ENCODE measurements around the gene MAPT. TPM values are rescaled to one million over a fixed set of nuclear protein-coding genes. Genes with fewer than 3 reads are reported as not detected.

Gene MAPT
- total RNA-seq, 4 donors from 2014 or later: 70.3 to 120 (median 82.8) TPM

GRCh38 chr17:45973946-45974859 is 79.8 kb downstream of the MAPT start:
- peak; percentile 15 to 55 for DNase-seq
- ATAC-seq: no peak
- Histone ChIP-seq H3K27ac (peak overlapping the region; percentile 35 to 75 (median 70)), H3K4me3 (no peak overlapping the region), H3K36me3 (no peaks in the 10 kb centered on the region), H3K27me3 (no peaks in the 10 kb centered on the region), H3K4me1 (peaks cover 40 to 60% of the 10 kb centered on the region in 2 donors), H3K9me3 (no peaks in the 10 kb centered on the region)
- in situ Hi-C loops (cut with MboI; ENCODE audit: low sequenced_read_pairs in 4 of 4) (loop anchor here in 2 of 4 donors (25.0 kb wide), 1 partner anchor 337 kb away; no protein-coding TSS in a partner anchor), intact Hi-C loops (cut with DNase I; ENCODE audit: low total_unique reads) (no loop called here)
- TF ChIP-seq CTCF (IDR thresholded peaks at IDR 0.05 in 4 of 5, conservative IDR thresholded peaks at IDR 0.05 in 1 of 5) (no peak), POLR2A (IDR thresholded peaks at IDR 0.05) (no peak)

GRCh38 chr17:45974916-45975630 is 80.7 kb downstream of the MAPT start:
- H3K4me1 ChIP-seq: peaks cover 40 to 60% of the 10 kb centered on the region in 2 donors
- in situ Hi-C loops (cut with MboI; ENCODE audit: low sequenced_read_pairs in 4 of 4) (loop anchor here in 2 of 4 donors (25.0 kb wide), 1 partner anchor 338 kb away; no protein-coding TSS in a partner anchor), intact Hi-C loops (cut with DNase I; ENCODE audit: low total_unique reads) (no loop called here)
- no peak for ATAC-seq
- TF ChIP-seq POLR2A (IDR thresholded peaks at IDR 0.05): no peak
- no peak for TF ChIP-seq CTCF (IDR thresholded peaks at IDR 0.05 in 4 of 5, conservative IDR thresholded peaks at IDR 0.05 in 1 of 5)
- no peak for DNase-seq
- no peak overlapping the region for H3K4me3 ChIP-seq
- H3K27me3 ChIP-seq: no peaks in the 10 kb centered on the region
- peak overlapping the region in 1 of 4 donors; percentile 75 for H3K27ac ChIP-seq
- no peaks in the 10 kb centered on the region for H3K36me3 ChIP-seq
- no peaks in the 10 kb centered on the region for H3K9me3 ChIP-seq

- Histone ChIP-seq H3K27ac (peak overlapping the region in 1 of 4 donors; percentile 69), H3K27me3 (no peaks in the 10 kb centered on the region), H3K4me1 (peaks cover 40 to 60% of the 10 kb centered on the region in 2 donors), H3K36me3 (no peaks in the 10 kb centered on the region), H3K4me3 (no peak overlapping the region), H3K9me3 (no peaks in the 10 kb centered on the region)
- intact Hi-C loops (cut with DNase I; ENCODE audit: low total_unique reads) (no loop called here), in situ Hi-C loops (cut with MboI; ENCODE audit: low sequenced_read_pairs in 4 of 4) (no loop called here)
- DNase-seq (no peak), ATAC-seq (no peak)
- TF ChIP-seq POLR2A (IDR thresholded peaks at IDR 0.05) (no peak), CTCF (IDR thresholded peaks at IDR 0.05 in 4 of 5, conservative IDR thresholded peaks at IDR 0.05 in 1 of 5) (no peak)
Measured at GRCh38 chr17:45975640-45976295, 81.4 kb downstream of the MAPT start.

GRCh38 chr17:45976391-45976754 is 82.0 kb downstream of the MAPT start:
- DNase-seq (no peak), ATAC-seq (no peak)
- H3K36me3 ChIP-seq: no peaks in the 10 kb centered on the region
- no peaks in the 10 kb centered on the region for H3K27me3 ChIP-seq
- no peaks in the 10 kb centered on the region for H3K9me3 ChIP-seq
- no peak for TF ChIP-seq CTCF (IDR thresholded peaks at IDR 0.05 in 4 of 5, conservative IDR thresholded peaks at IDR 0.05 in 1 of 5)
- no peak for TF ChIP-seq POLR2A (IDR thresholded peaks at IDR 0.05)
- intact Hi-C loops (cut with DNase I; ENCODE audit: low total_unique reads): no loop called here
- H3K27ac ChIP-seq: peak overlapping the region; percentile 48 to 78 (median 64)
- H3K4me1 ChIP-seq: peaks cover 40 to 60% of the 10 kb centered on the region in 2 donors
- in situ Hi-C loops (cut with MboI; ENCODE audit: low sequenced_read_pairs in 4 of 4): no loop called here
- no peak overlapping the region for H3K4me3 ChIP-seq
